OCI-LY7 (cell line): ENCODE data around the gene SGPL1.

Source experiments
- EZH2phosphoT487 ChIP-seq: fragments of 200-600 bp; sonication (generic); IDR thresholded peaks from 2 replicates; pipeline ENCODE4 v1.6.1; 2018; ENCODE audit warnings: low read depth, borderline replicate concordance, mild to moderate bottlenecking, mixed run types, antibody characterized with exemption, low read length, moderate library complexity, mixed read lengths
- TF ChIP-seq, protein P1 (sequence below): fragments of 200-600 bp; sonication (generic); conservative IDR thresholded peaks from 2 replicates; pipeline ENCODE4 v1.5.1; 2014; ENCODE audit warnings: mild to moderate bottlenecking, antibody characterized with exemption, low read length, moderate library complexity, mixed read lengths

GRCh38 chr10:70864935-70865334 is 49.2 kb downstream of the SGPL1 start:
- TF ChIP-seq, protein P1, sequence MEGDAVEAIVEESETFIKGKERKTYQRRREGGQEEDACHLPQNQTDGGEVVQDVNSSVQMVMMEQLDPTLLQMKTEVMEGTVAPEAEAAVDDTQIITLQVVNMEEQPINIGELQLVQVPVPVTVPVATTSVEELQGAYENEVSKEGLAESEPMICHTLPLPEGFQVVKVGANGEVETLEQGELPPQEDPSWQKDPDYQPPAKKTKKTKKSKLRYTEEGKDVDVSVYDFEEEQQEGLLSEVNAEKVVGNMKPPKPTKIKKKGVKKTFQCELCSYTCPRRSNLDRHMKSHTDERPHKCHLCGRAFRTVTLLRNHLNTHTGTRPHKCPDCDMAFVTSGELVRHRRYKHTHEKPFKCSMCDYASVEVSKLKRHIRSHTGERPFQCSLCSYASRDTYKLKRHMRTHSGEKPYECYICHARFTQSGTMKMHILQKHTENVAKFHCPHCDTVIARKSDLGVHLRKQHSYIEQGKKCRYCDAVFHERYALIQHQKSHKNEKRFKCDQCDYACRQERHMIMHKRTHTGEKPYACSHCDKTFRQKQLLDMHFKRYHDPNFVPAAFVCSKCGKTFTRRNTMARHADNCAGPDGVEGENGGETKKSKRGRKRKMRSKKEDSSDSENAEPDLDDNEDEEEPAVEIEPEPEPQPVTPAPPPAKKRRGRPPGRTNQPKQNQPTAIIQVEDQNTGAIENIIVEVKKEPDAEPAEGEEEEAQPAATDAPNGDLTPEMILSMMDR = no peak
- TF ChIP-seq EZH2phosphoT487 = no peak
